ENCODE results near the gene TMEM14A.
"Not testable (repeated sequence)": the region's sequence is repeated elsewhere in the genome, so short reads cannot be mapped to it uniquely, and the experiment has no call there.

The TMEM14A gene

DNA sequence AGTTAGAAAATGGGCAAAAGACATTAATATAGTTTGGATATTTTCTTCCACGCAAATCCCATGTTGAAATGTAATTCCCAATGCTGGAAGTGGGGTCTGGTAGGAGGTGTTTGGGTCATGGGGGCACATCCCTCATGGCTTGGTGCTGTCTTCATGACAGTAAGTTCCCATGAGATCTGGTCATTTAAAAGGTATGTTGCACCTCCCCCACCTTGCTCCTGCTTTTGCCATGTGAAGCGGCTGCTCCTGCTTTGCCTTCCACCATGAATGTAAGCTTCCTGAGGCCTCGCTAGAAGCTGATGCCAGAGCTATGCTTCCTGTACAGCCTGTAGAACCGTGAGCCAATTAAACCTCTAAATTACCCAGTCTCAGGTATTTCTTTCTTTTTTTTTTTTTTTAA lies 16.3 kb upstream of the TMEM14A start:
- no peak for DNase-seq

GRCh38 chr6:52655941-52656340 lies 15.0 kb upstream of the TMEM14A start:
- DNase-seq = not testable (repeated sequence)

GRCh38 chr6:52657870-52658269 lies 13.0 kb upstream of the TMEM14A start:
- DNase-seq = no peak

GRCh38 chr6:52661551-52661950 lies 9.4 kb upstream of the TMEM14A start:
- DNase-seq = no peak

DNA sequence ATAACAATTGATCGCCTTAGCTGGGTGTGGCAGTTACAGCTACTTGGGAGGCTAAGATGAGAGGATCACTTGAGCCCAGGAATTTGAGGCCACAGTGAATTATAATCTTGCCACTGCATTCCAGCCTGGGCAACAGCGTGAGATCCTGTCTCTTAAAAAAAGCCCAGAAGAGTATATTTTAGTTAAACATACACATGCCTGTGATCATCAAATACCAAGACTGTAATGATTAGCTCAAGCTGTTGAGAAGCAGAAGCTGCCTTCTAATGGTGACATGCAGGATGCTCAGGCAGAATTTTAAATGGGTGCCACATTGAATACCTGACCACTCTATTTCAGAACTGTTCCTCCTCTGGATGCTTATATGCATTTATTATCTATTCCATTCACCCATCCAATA lies 8.9 kb upstream of the TMEM14A start:
- DNase-seq = no peak

DNA sequence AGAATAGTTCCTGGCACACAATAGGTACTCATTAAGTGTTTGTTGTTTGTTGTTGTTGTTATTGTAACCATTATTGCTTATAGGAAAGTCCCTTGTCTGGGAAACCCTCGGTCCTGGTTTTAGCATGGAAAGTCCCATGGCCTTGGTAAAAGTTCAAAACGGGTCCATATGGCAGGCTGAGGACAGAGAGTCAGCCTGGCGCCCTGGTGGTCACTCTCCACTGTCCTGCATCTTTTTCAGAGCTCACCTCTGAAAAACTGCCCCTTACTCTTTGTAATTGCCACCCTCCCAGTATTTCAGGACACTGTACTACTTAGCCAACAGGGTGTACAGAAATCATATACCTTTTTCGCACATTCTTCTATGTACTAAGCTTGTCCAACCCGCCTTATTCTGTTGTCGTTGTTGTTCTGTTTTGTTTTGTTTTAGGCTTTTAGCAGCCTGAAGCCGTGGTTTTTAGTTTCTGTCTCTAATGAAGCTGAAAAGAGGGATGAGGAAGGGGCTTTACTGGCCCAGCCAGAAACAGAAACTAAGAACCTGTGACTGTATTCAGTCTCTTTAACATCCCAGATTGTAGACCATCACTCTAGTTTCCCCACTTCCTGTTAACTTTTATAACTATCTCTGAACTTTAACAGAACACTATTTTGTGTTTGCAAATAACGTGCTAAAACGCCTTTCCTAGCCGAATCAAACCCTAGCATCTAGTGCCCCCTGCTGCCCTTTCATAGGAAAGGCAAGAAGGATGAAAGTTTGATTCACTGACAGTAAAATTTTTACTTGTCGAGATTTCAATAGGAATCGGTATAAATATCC lies 7.6 kb upstream of the TMEM14A start:
- peak; percentile 53 for DNase-seq

DNA sequence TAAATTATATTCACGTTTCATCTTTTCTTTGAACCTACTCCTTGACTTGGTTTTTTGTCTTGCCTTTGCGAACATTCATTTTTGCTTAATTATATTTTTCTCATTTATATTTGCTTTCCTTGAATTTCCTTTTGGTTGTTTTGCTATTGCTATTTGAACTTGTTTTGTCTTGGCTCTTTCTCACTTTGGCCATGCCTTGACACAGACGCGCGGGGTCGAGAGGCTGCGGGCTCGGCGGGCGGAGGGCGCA lies 7.1 kb upstream of the TMEM14A start:
- no peak for DNase-seq

DNA sequence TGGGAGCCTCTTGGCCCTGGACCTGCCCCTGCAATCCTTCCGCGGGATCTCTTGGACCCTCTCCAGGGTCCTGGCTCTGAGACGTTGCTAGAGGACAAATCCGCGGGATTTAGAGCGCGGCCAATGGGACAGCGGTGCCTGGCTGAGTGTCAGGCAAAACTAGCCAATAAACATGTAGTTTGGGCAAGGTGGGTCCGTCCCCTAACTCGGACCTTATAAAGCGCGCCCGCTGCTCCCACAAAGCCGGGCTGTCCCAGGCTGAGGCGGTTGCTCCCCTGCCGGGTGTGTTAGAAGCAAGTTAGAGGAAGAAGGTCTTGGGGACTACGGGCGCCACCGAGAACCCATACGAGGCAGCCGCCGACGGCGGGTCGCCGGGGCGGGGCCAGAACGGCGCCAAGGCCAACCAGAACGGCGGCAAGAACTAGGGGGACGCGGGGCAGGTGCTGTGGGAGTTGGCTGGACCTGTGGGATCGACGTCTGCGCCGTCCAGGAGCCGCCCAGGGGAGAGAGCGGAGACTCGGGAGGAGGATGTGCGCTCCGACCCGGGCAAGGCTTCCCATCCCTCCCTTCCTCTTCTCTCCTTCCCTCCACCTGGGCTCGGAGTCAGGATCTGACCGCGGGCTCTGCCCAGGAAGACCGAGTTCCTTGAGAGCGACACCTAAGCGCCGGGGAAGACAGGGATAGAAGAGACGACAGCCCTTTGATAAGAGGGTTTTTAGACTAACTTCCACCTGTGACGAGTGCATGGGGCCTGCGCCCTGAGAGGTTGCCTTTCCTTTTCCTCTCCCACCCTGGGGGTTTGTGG lies 6.5 kb upstream of the TMEM14A start:
- DNase-seq = peak; percentile 92

- DNase-seq = no peak
These were observed 5.8 kb upstream of the TMEM14A start for GRCh38 chr6:52664991-52665686.

DNA sequence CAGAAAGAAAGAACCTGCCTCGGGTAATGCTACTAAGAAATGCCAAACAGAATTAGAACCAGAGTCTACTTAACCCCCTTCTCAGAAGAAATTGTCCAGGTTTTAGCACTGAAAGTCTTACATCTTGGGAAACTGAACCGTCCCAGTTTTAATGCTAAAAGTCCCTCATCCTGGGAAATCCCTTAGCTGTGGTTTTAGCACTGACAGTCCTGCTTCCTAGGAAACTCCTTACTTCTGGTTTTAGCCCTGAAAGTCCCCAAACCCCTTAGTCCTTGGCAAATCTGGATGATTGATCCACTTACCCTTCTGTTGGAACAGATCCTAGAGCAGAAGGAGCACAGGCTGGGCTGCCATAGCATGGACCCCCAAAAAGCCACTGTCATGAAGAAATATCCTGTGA lies 4.8 kb upstream of the TMEM14A start:
- no peak for DNase-seq

- no peak for DNase-seq
These were observed 4.4 kb upstream of the TMEM14A start for GRCh38 chr6:52666523-52666922.

DNA sequence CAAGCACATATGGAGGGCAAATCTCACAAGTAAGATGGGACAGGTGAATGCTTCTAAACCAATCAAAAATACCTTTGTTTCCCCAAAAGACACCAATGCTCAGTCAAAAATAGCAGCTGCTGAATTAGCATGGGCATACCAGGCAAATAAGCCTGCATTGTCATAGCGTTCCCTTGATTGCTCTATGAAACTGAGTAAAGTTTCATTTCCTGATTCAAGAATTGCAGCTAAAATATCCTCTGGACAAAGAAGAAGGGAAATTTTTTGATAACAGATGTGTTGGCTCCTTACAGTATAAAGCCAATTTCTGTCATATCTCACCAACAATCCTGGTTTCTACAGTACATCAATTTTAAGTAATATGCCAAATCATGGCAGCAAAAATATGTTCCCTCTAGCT lies 3.3 kb upstream of the TMEM14A start:
- no peak for DNase-seq

GRCh38 chr6:52671676-52672075 lies 763 bp downstream of the TMEM14A start:
- DNase-seq = no peak

- DNase-seq = no peak
These were observed 1.6 kb downstream of the TMEM14A start for GRCh38 chr6:52672412-52673025.

GRCh38 chr6:52674666-52675065 lies 3.8 kb downstream of the TMEM14A start:
- no peak for DNase-seq

DNA sequence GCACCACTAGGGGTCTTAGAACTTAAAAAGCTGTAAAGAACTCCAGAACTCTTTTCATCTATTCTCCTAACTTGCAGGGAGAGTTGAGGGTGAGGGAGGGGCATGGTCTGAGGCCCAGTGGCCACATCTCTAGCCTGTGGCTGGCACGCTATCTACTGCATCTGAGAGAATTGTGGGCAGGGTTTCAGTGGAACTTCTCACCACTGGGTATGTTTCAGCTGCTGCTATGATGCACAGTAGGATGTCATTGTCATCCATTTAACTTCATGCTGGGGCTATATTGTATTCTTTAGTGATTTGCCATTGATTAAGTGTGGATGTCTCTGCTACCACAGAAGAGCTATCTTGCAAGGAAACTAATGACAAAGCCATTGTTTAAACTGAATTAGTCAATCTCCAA lies 4.5 kb downstream of the TMEM14A start:
- no peak for DNase-seq

DNA sequence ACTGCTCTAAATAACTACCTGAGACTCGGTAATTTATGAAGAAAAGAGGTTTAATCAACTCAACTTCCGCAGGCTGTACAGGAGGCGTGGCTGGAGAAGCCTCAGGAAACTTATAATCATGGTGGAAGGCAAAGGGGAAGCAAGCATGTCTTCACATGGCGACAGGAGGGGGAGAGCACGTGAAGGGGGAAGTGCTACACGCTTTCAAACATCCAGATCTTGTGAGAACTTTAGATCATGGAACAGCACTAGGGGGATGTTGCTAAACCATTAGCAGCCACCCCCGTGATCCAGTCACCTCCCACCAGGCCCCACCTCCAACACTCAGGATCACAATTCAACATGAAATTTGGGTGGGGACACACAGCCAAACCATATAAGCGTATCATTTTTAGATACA lies 5.7 kb downstream of the TMEM14A start:
- not testable (repeated sequence) for DNase-seq

DNA sequence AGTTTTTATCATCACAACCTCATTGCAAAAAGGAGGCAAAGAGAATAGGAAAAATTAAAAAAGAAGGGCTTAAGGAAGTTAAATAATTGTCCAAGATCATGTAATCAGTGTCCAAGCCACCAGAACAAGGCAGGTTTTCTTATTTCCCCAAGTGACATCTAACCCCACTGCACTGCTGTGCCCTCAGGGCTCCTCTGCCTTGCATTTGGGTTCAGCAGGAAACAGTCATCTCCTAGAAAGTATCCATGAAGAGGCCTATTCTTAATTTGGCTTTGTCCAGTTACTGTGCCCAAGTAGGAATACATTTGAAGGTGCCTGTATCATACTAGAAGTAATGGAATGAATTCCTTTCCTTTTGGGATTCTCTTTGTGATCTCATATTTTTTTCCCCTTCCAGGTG lies 10.5 kb downstream of the TMEM14A start:
- no peak for DNase-seq

GRCh38 chr6:52686878-52687699 lies 16.2 kb downstream of the TMEM14A start:
- no peak for DNase-seq

GRCh38 chr6:52689857-52690256 lies 18.9 kb downstream of the TMEM14A start:
- DNase-seq = no peak

- no peak for DNase-seq
These were observed 20.8 kb downstream of the TMEM14A start for GRCh38 chr6:52691718-52692117.

- no peak for DNase-seq
These were observed 22.9 kb downstream of the TMEM14A start for GRCh38 chr6:52693773-52694172.
